ENCODE data around the gene SLC1A5. TPM values are rescaled to one million over a fixed set of nuclear protein-coding genes. Genes with fewer than 3 reads are reported as not detected.

SLC1A5 gene
- total RNA-seq, 3 donors from 2014 or later: 349 to 439 (median 369) TPM

GRCh38 chr19:46746281-46747057, 41.9 kb downstream of the SLC1A5 start, which contains the start of gene STRN4:
Gene STRN4 (minus strand): TSS chr19:46746450. CDS start chr19:46746430, 20 bp downstream.
- Mint-ChIP-seq H3K27me3 (ENCODE audit: low read depth) (no peaks in the 10 kb centered on the region), H3K4me3 (peak within 1 kb of the TSS; percentile 94), H3K4me1 (ENCODE audit: low read depth) (peaks cover 51% of the 10 kb centered on the region), H3K9me3 (no peaks in the 10 kb centered on the region), H3K36me3 (ENCODE audit: insufficient read depth) (peaks cover 4% of the 10 kb centered on the region)
- peak; percentile 51 for DNase-seq
- ATAC-seq: peak; percentile 80 to 81

GRCh38 chr19:46745521-46746280, 42.7 kb downstream of the SLC1A5 start, which contains the start of gene FKRP:
Gene FKRP (plus strand): TSS chr19:46746057. CDS start chr19:46755451, 9,394 bp downstream.
- DNase-seq (peak; percentile 20), ATAC-seq (peak; percentile 80 to 82)
- peaks cover 59% of the 10 kb centered on the region for H3K4me1 Mint-ChIP-seq (ENCODE audit: low read depth)
- H3K4me3 Mint-ChIP-seq: peak within 1 kb of the TSS; percentile 94
- H3K9me3 Mint-ChIP-seq: no peaks in the 10 kb centered on the region
- no peaks in the 10 kb centered on the region for H3K27me3 Mint-ChIP-seq (ENCODE audit: low read depth)
- peaks cover 4% of the 10 kb centered on the region for H3K36me3 Mint-ChIP-seq (ENCODE audit: insufficient read depth)

- no peak for ATAC-seq
- no peaks in the 10 kb centered on the region for H3K27me3 Mint-ChIP-seq (ENCODE audit: low read depth)
These were observed 43.4 kb downstream of the SLC1A5 start for GRCh38 chr19:46745030-46745429.

GRCh38 chr19:46744005-46744691, 44.2 kb downstream of the SLC1A5 start:
- no peak for ATAC-seq
- Mint-ChIP-seq H3K27me3 (ENCODE audit: low read depth) (no peaks in the 10 kb centered on the region), H3K9me3 (no peaks in the 10 kb centered on the region), H3K36me3 (ENCODE audit: insufficient read depth) (peaks cover 12% of the 10 kb centered on the region), H3K4me1 (ENCODE audit: low read depth) (peaks cover 70% of the 10 kb centered on the region), H3K4me3 (peak overlapping the region; percentile 94)
- DNase-seq: no peak

More at GRCh38 chr19:46745030-46745429, 43.4 kb downstream of the SLC1A5 start:
- Mint-ChIP-seq H3K36me3 (ENCODE audit: insufficient read depth) (peaks cover 7% of the 10 kb centered on the region), H3K4me3 (peak overlapping the region; percentile 94), H3K4me1 (ENCODE audit: low read depth) (peaks cover 65% of the 10 kb centered on the region), H3K9me3 (no peaks in the 10 kb centered on the region)
- DNase-seq: no peak

GRCh38 chr19:46742926-46743480, 45.4 kb downstream of the SLC1A5 start:
- Mint-ChIP-seq H3K4me1 (ENCODE audit: low read depth) (peaks cover 65% of the 10 kb centered on the region), H3K4me3 (peak overlapping the region; percentile 38), H3K9me3 (no peaks in the 10 kb centered on the region), H3K36me3 (ENCODE audit: insufficient read depth) (peaks cover 13% of the 10 kb centered on the region), H3K27me3 (ENCODE audit: low read depth) (no peaks in the 10 kb centered on the region)
- ATAC-seq (no peak), DNase-seq (no peak)

GRCh38 chr19:46741447-46741846, 46.9 kb downstream of the SLC1A5 start:
- peaks cover 56% of the 10 kb centered on the region for H3K4me1 Mint-ChIP-seq (ENCODE audit: low read depth)
- peaks cover 22% of the 10 kb centered on the region for H3K36me3 Mint-ChIP-seq (ENCODE audit: insufficient read depth)
- no peak overlapping the region for H3K4me3 Mint-ChIP-seq

GRCh38 chr19:46739290-46739771, 49.1 kb downstream of the SLC1A5 start:
- peaks cover 22% of the 10 kb centered on the region for H3K36me3 Mint-ChIP-seq (ENCODE audit: insufficient read depth)
- DNase-seq (no peak), ATAC-seq (no peak)
- H3K9me3 Mint-ChIP-seq: no peaks in the 10 kb centered on the region
- no peaks in the 10 kb centered on the region for H3K27me3 Mint-ChIP-seq (ENCODE audit: low read depth)
- no peak overlapping the region for H3K4me3 Mint-ChIP-seq
- peaks cover 43% of the 10 kb centered on the region for H3K4me1 Mint-ChIP-seq (ENCODE audit: low read depth)

More at GRCh38 chr19:46741447-46741846, 46.9 kb downstream of the SLC1A5 start:
- Mint-ChIP-seq H3K9me3 (no peaks in the 10 kb centered on the region), H3K27me3 (ENCODE audit: low read depth) (no peaks in the 10 kb centered on the region)
- no peak for DNase-seq
- no peak for ATAC-seq

GRCh38 chr19:46737761-46738171, 50.6 kb downstream of the SLC1A5 start:
- H3K36me3 Mint-ChIP-seq (ENCODE audit: insufficient read depth): peaks cover 23% of the 10 kb centered on the region
- ATAC-seq: no peak
- no peak overlapping the region for H3K4me3 Mint-ChIP-seq
- DNase-seq: no peak
- H3K9me3 Mint-ChIP-seq: no peaks in the 10 kb centered on the region
- H3K4me1 Mint-ChIP-seq (ENCODE audit: low read depth): peaks cover 29% of the 10 kb centered on the region
- no peaks in the 10 kb centered on the region for H3K27me3 Mint-ChIP-seq (ENCODE audit: low read depth)

- H3K36me3 Mint-ChIP-seq (ENCODE audit: insufficient read depth): peaks cover 21% of the 10 kb centered on the region
These were observed 51.1 kb downstream of the SLC1A5 start for GRCh38 chr19:46737298-46737654.

GRCh38 chr19:46736531-46737297, 51.7 kb downstream of the SLC1A5 start:
- H3K27me3 Mint-ChIP-seq (ENCODE audit: low read depth): no peaks in the 10 kb centered on the region
- DNase-seq: no peak
- no peak for ATAC-seq

More at GRCh38 chr19:46737298-46737654, 51.1 kb downstream of the SLC1A5 start:
- no peak overlapping the region for H3K4me3 Mint-ChIP-seq
- no peak for DNase-seq
- no peaks in the 10 kb centered on the region for H3K9me3 Mint-ChIP-seq
- ATAC-seq: no peak
- no peaks in the 10 kb centered on the region for H3K27me3 Mint-ChIP-seq (ENCODE audit: low read depth)
- peaks cover 27% of the 10 kb centered on the region for H3K4me1 Mint-ChIP-seq (ENCODE audit: low read depth)

GRCh38 chr19:46733690-46734292, 54.6 kb downstream of the SLC1A5 start:
- ATAC-seq: no peak
- H3K4me1 Mint-ChIP-seq (ENCODE audit: low read depth): peaks cover 8% of the 10 kb centered on the region
- no peaks in the 10 kb centered on the region for H3K9me3 Mint-ChIP-seq
- no peak for DNase-seq
- H3K36me3 Mint-ChIP-seq (ENCODE audit: insufficient read depth): peaks cover 28% of the 10 kb centered on the region
- no peaks in the 10 kb centered on the region for H3K27me3 Mint-ChIP-seq (ENCODE audit: low read depth)
- H3K4me3 Mint-ChIP-seq: no peak overlapping the region

More at GRCh38 chr19:46736531-46737297, 51.7 kb downstream of the SLC1A5 start:
- Mint-ChIP-seq H3K4me3 (no peak overlapping the region), H3K9me3 (no peaks in the 10 kb centered on the region), H3K36me3 (ENCODE audit: insufficient read depth) (peaks cover 26% of the 10 kb centered on the region), H3K4me1 (ENCODE audit: low read depth) (peaks cover 23% of the 10 kb centered on the region)

GRCh38 chr19:46732966-46733689, 55.3 kb downstream of the SLC1A5 start:
- ATAC-seq (no peak), DNase-seq (no peak)
- Mint-ChIP-seq H3K36me3 (ENCODE audit: insufficient read depth) (peaks cover 32% of the 10 kb centered on the region), H3K9me3 (no peaks in the 10 kb centered on the region), H3K4me3 (no peak overlapping the region), H3K27me3 (ENCODE audit: low read depth) (no peaks in the 10 kb centered on the region), H3K4me1 (ENCODE audit: low read depth) (peaks cover 10% of the 10 kb centered on the region)

All from activated T-cell treated with anti-CD3 and anti-CD28 coated beads, Interleukin-2, amount 50 U/mL, for 4 hours (primary cell).